HepG2 (cell line): ENCODE measurements around the gene ATP9A. TPM values are rescaled to one million over a fixed set of nuclear protein-coding genes. Genes with fewer than 3 reads are reported as not detected.

ENCODE experiments used
- ATF6 ChIP-seq: sonication (generic); formaldehyde crosslinking; conservative IDR thresholded peaks from 2 replicates; pipeline ENCODE4 v1.4.0; 2020; ENCODE audit warnings: missing genetic modification reagents
- CC2D1A ChIP-seq: sonication (generic); formaldehyde crosslinking; IDR thresholded peaks from 2 replicates; pipeline ENCODE4 v1.8.1; 2023; ENCODE audit warnings: mild to moderate bottlenecking, missing genetic modification reagents
- GPBP1L1 ChIP-seq: sonication (generic); formaldehyde crosslinking; IDR thresholded peaks from 2 replicates; pipeline ENCODE4 v1.5.0; 2020; ENCODE audit warnings: mild to moderate bottlenecking, missing genetic modification reagents
- ISL2 ChIP-seq: sonication (generic); formaldehyde crosslinking; IDR thresholded peaks from 2 replicates; pipeline ENCODE4 v1.5.0; 2020; ENCODE audit warnings: missing genetic modification reagents
- JUN ChIP-seq: sonication (generic); formaldehyde crosslinking; IDR thresholded peaks from 2 replicates; pipeline ENCODE4 v1.4.0; 2020; ENCODE audit warnings: mild to moderate bottlenecking, missing genetic modification reagents
- KDM1A ChIP-seq: IDR thresholded peaks from 2 replicates; pipeline ENCODE4 v1.6.1; 2016; ENCODE audit warnings: missing compliant biosample characterization
- MLLT10 ChIP-seq: sonication (generic); formaldehyde crosslinking; IDR thresholded peaks from 2 replicates; pipeline ENCODE4 v1.4.0; 2020; ENCODE audit warnings: missing genetic modification reagents
- MTA3 ChIP-seq: sonication (generic); formaldehyde crosslinking; IDR thresholded peaks from 2 replicates; pipeline ENCODE4 v1.4.0; 2020; ENCODE audit warnings: missing genetic modification reagents
- NFE2L2 ChIP-seq: fragments of 150-350 bp; IDR thresholded peaks from 2 replicates; pipeline ENCODE4 v1.6.1; 2014; ENCODE audit warnings: low read length
- NFYC ChIP-seq: IDR thresholded peaks from 2 replicates; pipeline ENCODE4 v1.6.1; 2016; ENCODE audit warnings: missing genetic modification reagents, missing compliant biosample characterization
- NR2C2 ChIP-seq: sonication (generic); formaldehyde crosslinking; IDR thresholded peaks from 2 replicates; pipeline ENCODE4 v1.4.0; 2020; ENCODE audit warnings: missing genetic modification reagents, mild to moderate bottlenecking, moderate library complexity, borderline replicate concordance
- PAX8 ChIP-seq: sonication (generic); formaldehyde crosslinking; IDR thresholded peaks from 2 replicates; pipeline ENCODE4 v1.8.0; 2022; ENCODE audit warnings: mild to moderate bottlenecking, missing genetic modification reagents, borderline replicate concordance
- PHB2 ChIP-seq: fragments of 450-650 bp; IDR thresholded peaks from 2 replicates; pipeline ENCODE4 v1.6.1; 2018; ENCODE audit not compliant: partially characterized antibody
- RXRB ChIP-seq: IDR thresholded peaks from 2 replicates; pipeline ENCODE4 v1.6.1; 2016; ENCODE audit warnings: borderline replicate concordance, missing genetic modification reagents, missing compliant biosample characterization
- SP2 ChIP-seq: sonication (generic); formaldehyde crosslinking; IDR thresholded peaks from 2 replicates; pipeline ENCODE4 v1.5.1; 2020; ENCODE audit warnings: mild to moderate bottlenecking, missing genetic modification reagents
- XBP1 ChIP-seq: sonication (generic); formaldehyde crosslinking; IDR thresholded peaks from 2 replicates; pipeline ENCODE4 v1.5.0; 2020; ENCODE audit warnings: missing genetic modification reagents
- YEATS4 ChIP-seq: sonication (generic); formaldehyde crosslinking; IDR thresholded peaks from 2 replicates; pipeline ENCODE4 v1.4.0; 2020; ENCODE audit warnings: missing genetic modification reagents, borderline replicate concordance
- ZBTB7A ChIP-seq: sonication (generic); formaldehyde crosslinking; IDR thresholded peaks from 2 replicates; pipeline ENCODE4 v1.8.0; 2022; ENCODE audit warnings: mild to moderate bottlenecking, missing genetic modification reagents
- ZC3H4 ChIP-seq: sonication (generic); formaldehyde crosslinking; IDR thresholded peaks from 2 replicates; pipeline ENCODE4 v1.4.0; 2020; ENCODE audit warnings: missing genetic modification reagents, borderline replicate concordance
- ZNF136 ChIP-seq: sonication (generic); formaldehyde crosslinking; IDR thresholded peaks from 2 replicates; pipeline ENCODE4 v1.8.1; 2022; ENCODE audit warnings: low read depth, mild to moderate bottlenecking, moderate library complexity, missing genetic modification reagents
- ZNF138 ChIP-seq: sonication (generic); formaldehyde crosslinking; IDR thresholded peaks from 2 replicates; pipeline ENCODE4 v1.5.0; 2020; ENCODE audit warnings: mild to moderate bottlenecking, low read depth, missing genetic modification reagents
- ZNF563 ChIP-seq: sonication (generic); formaldehyde crosslinking; IDR thresholded peaks from 2 replicates; pipeline ENCODE4 v1.8.0; 2022; ENCODE audit warnings: mild to moderate bottlenecking, moderate library complexity, missing genetic modification reagents
- ZNF660 ChIP-seq: sonication (generic); formaldehyde crosslinking; IDR thresholded peaks from 2 replicates; pipeline ENCODE4 v1.5.1; 2020; ENCODE audit warnings: mild to moderate bottlenecking, low read depth, missing genetic modification reagents, borderline replicate concordance
- ZNF781 ChIP-seq: sonication (generic); formaldehyde crosslinking; IDR thresholded peaks from 2 replicates; pipeline ENCODE4 v1.5.1; 2020; ENCODE audit warnings: borderline replicate concordance, mild to moderate bottlenecking, missing genetic modification reagents; ENCODE audit errors: not compliant biosample characterization
- ZNF883 ChIP-seq: sonication (generic); formaldehyde crosslinking; IDR thresholded peaks from 2 replicates; pipeline ENCODE4 v1.5.1; 2020; ENCODE audit warnings: mild to moderate bottlenecking, missing genetic modification reagents; ENCODE audit errors: not compliant biosample characterization
- polyA plus RNA-seq, 8 experiments: library from polyadenylated mRNA; depleted of rRNA in 3 of 8; stranded (reverse) in 7 of 8; unstranded in 1 of 8; fragments of >200 nt; fragmentation: Illumina TruSeq in 4 of 8; extraction: Trizol in 4 of 8; gene quantifications; 2 replicates each; pipeline versions ENCODE4 v1.2.1 to v1.2.3, GENCODE V29; 2011 to 2016; ENCODE audit warnings: low read depth in 4 of 8, missing spikeins in 1 of 8, mixed read lengths in 1 of 8; ENCODE audit not compliant: insufficient read depth in 1 of 8
- total RNA-seq, 5 experiments: library from RNA; depleted of rRNA; stranded (reverse); fragments of >200 nt; fragmentation: Illumina TruSeq; extraction: Trizol; gene quantifications; 2 replicates each; pipeline ENCODE4 v1.2.3, GENCODE V29; 2016; ENCODE audit warnings: low read depth in 1 of 5
- TF ChIP-seq, protein P1 (sequence below): fragments of 450-650 bp; IDR thresholded peaks from 2 replicates; pipeline ENCODE4 v1.6.1; 2016

The ATP9A gene
- total and polyA plus RNA-seq, 2 of the 13 experiments (the other 11 are each of a cell fraction or from before 2014, with no cell fraction given), result 11.8 to 18.5 TPM

DNA sequence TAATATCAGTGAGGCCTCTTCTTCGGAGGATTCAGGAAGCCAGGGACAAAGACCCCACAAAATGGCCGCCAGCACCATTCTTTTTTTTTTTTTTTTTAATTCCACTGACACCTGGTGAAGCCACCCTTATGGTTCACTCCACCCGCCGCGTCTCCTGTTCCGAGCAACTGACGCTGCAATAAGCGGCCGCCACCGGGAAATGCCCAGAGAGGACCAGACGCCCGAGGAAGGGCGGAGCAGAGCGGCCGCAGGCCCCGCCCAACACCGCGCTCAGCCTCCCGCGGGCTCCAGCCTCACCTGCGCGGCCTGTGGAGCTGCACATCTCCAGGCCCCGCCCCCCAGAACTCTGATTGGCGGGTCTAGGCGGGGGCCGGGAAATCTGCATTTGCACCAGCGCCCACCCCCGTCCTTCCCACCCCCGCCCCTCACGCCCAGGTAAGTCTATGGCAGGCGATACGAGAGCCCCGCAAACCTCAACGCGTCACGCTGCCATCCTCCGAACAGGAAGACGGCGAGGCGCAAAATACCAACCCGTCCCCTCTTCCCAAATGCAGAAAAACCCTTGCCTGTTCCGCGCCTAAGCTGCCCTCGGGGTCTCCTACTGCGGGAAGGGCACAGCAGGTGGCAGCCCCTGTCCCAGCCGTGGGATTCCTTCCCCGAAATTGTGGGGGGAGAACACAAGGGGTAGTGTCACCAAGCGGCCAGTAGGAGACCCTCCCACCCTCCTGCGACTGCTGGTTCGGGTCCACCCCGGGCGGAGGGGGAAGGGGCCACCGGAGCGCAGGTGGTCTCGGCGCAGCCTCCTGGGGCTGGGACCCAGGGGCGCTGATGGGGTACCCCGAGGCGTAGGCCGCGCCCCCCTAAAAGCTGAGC lies 960 bp downstream of the ATP9A start (continued):
- TF ChIP-seq ATF6 (no peak; the same call in 1 of the 2 replicates), YEATS4 (CRISPR knock-in tag) (peak; percentile 54; the same call in 1 of the 2 replicates), NR2C2 (no peak), NFE2L2 (no peak), ZNF781 (CRISPR knock-in tag) (no peak), ISL2 (CRISPR knock-in tag) (peak; percentile 34; the same call in 1 of the 2 replicates), NFYC (CRISPR knock-in tag) (peak; percentile 73), RXRB (CRISPR knock-in tag) (0 out of 2 replicates have a peak, but pooled peaks have one; percentile 28), ZNF138 (CRISPR knock-in tag) (no peak), ZNF563 (CRISPR knock-in tag) (no peak), PAX8 (CRISPR knock-in tag) (no peak), SP2 (CRISPR knock-in tag) (no peak), MTA3 (CRISPR knock-in tag) (no peak), PHB2 (no peak), JUN (CRISPR knock-in tag) (no peak), CC2D1A (no peak), ZNF660 (CRISPR knock-in tag) (no peak), MLLT10 (CRISPR knock-in tag) (no peak), ZNF883 (CRISPR knock-in tag) (peak; percentile 56), ZBTB7A (CRISPR knock-in tag) (peak; percentile 89; the same call in 1 of the 2 replicates), GPBP1L1 (no peak), KDM1A (CRISPR knock-in tag) (0 out of 2 replicates have a peak, but pooled peaks have one; percentile 10), ZC3H4 (CRISPR knock-in tag) (no peak), XBP1 (CRISPR knock-in tag) (no peak), ZNF136 (no peak)
- TF ChIP-seq, protein P1, sequence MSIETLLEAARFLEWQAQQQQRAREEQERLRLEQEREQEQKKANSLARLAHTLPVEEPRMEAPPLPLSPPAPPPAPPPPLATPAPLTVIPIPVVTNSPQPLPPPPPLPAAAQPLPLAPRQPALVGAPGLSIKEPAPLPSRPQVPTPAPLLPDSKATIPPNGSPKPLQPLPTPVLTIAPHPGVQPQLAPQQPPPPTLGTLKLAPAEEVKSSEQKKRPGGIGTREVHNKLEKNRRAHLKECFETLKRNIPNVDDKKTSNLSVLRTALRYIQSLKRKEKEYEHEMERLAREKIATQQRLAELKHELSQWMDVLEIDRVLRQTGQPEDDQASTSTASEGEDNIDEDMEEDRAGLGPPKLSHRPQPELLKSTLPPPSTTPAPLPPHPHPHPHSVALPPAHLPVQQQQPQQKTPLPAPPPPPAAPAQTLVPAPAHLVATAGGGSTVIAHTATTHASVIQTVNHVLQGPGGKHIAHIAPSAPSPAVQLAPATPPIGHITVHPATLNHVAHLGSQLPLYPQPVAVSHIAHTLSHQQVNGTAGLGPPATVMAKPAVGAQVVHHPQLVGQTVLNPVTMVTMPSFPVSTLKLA, result no peak
